HepG2 (cell line): ENCODE data around the gene MTCL1. TPM values are rescaled to one million over a fixed set of nuclear protein-coding genes. Genes with fewer than 3 reads are reported as not detected.
"Not testable (repeated sequence)": the region's sequence is repeated elsewhere in the genome, so short reads cannot be mapped to it uniquely, and the experiment has no call there.

Experiments used
- ATAC-seq: fragments of 200-7000 bp; cut with Tn5 transposase; 3 replicates; pipeline ENCODE4 v1.9.1; 2020; ENCODE audit warnings: mild to moderate bottlenecking, moderate library complexity
- BruUV-seq: library from RNA; stranded (reverse); fragments of 400-500 nt; replicated peaks from 2 replicates; lab custom pipeline; 2021; lab: Mats Ljungman, UMichigan
- CTCF ChIA-PET: fragments of 300-600 bp; formaldehyde crosslinking; extraction: SDS; loops from one replicate; lab custom pipeline; 2021; ENCODE audit warnings: low total read pairs, inconsistent platforms, low intra/inter-chr PET ratio; lab: Yijun Ruan, JAX
- POLR2A ChIA-PET: fragments of 350-600 bp; sonication (Branson Sonifier 250); formaldehyde crosslinking; loops from one replicate; lab custom pipeline; 2020; ENCODE audit warnings: antibody characterized with exemption, inconsistent platforms; lab: Yijun Ruan, JAX
- DNase-seq: peaks from one replicate; pipeline ENCODE4 v3.0.0-alpha.2; 2015; ENCODE audit warnings: low spot score
- FAIRE-seq: peaks from 3 replicates; lab custom pipeline; 2011; peaks lifted over from hg19 to GRCh38; lab: Jason Lieb, UNC
- H2AFZ ChIP-seq: one replicate; pipeline ENCODE4 v1.6.1; 2011; ENCODE audit warnings: low read length, inconsistent platforms
- H3K27ac ChIP-seq: fragments of 300-600 bp; 3 replicates; pipeline ENCODE4 v1.8.0; 2011; ENCODE audit warnings: mixed run types, mild to moderate bottlenecking, mixed read lengths, low read length, inconsistent platforms; ENCODE audit not compliant: insufficient read depth; ENCODE audit errors: extremely low read length
- H3K27me3 ChIP-seq, 2 experiments: fragments of 200-600 bp in 1 of 2; 2 replicates in 1 of 2; 3 replicates in 1 of 2; pipeline versions ENCODE4 v1.6.0 to v1.8.0; 2011; ENCODE audit warnings: low read length in 2 of 2, mild to moderate bottlenecking in 2 of 2, moderate library complexity in 2 of 2, inconsistent platforms in 1 of 2; ENCODE audit not compliant: insufficient read depth in 2 of 2, control insufficient read depth in 1 of 2
- H3K36me3 ChIP-seq, 2 experiments: fragments of 200-600 bp in 1 of 2; replicated peaks in 1 of 2; 2 replicates in 1 of 2; 3 replicates in 1 of 2; pipeline versions ENCODE4 v1.5.1 to v1.8.0; 2011; ENCODE audit warnings: low read length in 2 of 2, inconsistent platforms in 1 of 2; ENCODE audit not compliant: insufficient read depth in 2 of 2, control insufficient read depth in 1 of 2
- H3K4me1 ChIP-seq: 2 replicates; pipeline ENCODE4 v1.5.1; 2012; ENCODE audit warnings: low read length, inconsistent platforms; ENCODE audit not compliant: insufficient read depth
- H3K4me2 ChIP-seq: 2 replicates; pipeline ENCODE4 v1.6.0; 2011; ENCODE audit warnings: low read depth, low read length, inconsistent platforms
- H3K4me3 ChIP-seq, 3 experiments: fragments of 200-600 bp in 1 of 3; sonication (generic), shearing (Covaris generic) in 1 of 3; replicated peaks in 1 of 3; 2 replicates each; pipeline ENCODE4 v1.5.1; 2011 to 2016; ENCODE audit warnings: low read length in 3 of 3, inconsistent platforms in 2 of 3, low read depth in 2 of 3, mild to moderate bottlenecking in 2 of 3, control low read depth in 1 of 3, mixed read lengths in 1 of 3; ENCODE audit not compliant: insufficient read depth in 1 of 3
- H3K79me2 ChIP-seq: one replicate; pipeline ENCODE4 v1.6.1; 2011; ENCODE audit warnings: low read length, inconsistent platforms; ENCODE audit not compliant: insufficient read depth
- H3K9ac ChIP-seq: 2 replicates; pipeline ENCODE4 v1.6.0; 2011; ENCODE audit warnings: mild to moderate bottlenecking, low read depth, low read length, inconsistent platforms; ENCODE audit not compliant: insufficient read depth
- H3K9me3 ChIP-seq: 2 replicates; pipeline ENCODE4 v1.5.1; 2012; ENCODE audit warnings: mild to moderate bottlenecking, low read length
- H4K20me1 ChIP-seq: 2 replicates; pipeline ENCODE4 v1.6.0; 2011; ENCODE audit warnings: inconsistent platforms, mild to moderate bottlenecking, low read length, moderate library complexity; ENCODE audit not compliant: insufficient read depth
- ARNTL ChIP-seq: sonication (generic); formaldehyde crosslinking; IDR thresholded peaks from 2 replicates; pipeline ENCODE4 v1.4.0; 2020; ENCODE audit warnings: mild to moderate bottlenecking, missing genetic modification reagents
- HOXA5 ChIP-seq: sonication (generic); formaldehyde crosslinking; IDR thresholded peaks from 2 replicates; pipeline ENCODE4 v1.4.0; 2020; ENCODE audit warnings: missing genetic modification reagents
- KLF13 ChIP-seq: sonication (generic); formaldehyde crosslinking; IDR thresholded peaks from 2 replicates; pipeline ENCODE4 v1.4.0; 2020; ENCODE audit warnings: mild to moderate bottlenecking, missing genetic modification reagents
- SRSF1 ChIP-seq: fragments of 200-400 bp; formaldehyde crosslinking; optimal IDR thresholded peaks from 2 replicates; pipeline ENCODE3; 2017; ENCODE audit warnings: mild to moderate bottlenecking, low read depth, low read length, moderate library complexity
- ZNF260 ChIP-seq: sonication (generic); formaldehyde crosslinking; IDR thresholded peaks from 2 replicates; pipeline ENCODE4 v1.4.0; 2020; ENCODE audit warnings: missing genetic modification reagents, low read depth, mild to moderate bottlenecking, borderline replicate concordance
- ZNF282 ChIP-seq: fragments of 450-650 bp; IDR thresholded peaks from 2 replicates; pipeline ENCODE4 v1.6.1; 2018; ENCODE audit not compliant: partially characterized antibody
- ZNF562 ChIP-seq: sonication (generic); formaldehyde crosslinking; IDR thresholded peaks from 2 replicates; pipeline ENCODE4 v1.8.0; 2022; ENCODE audit warnings: missing genetic modification reagents, borderline replicate concordance
- ZNF607 ChIP-seq: sonication (generic); formaldehyde crosslinking; IDR thresholded peaks from 2 replicates; pipeline ENCODE4 v1.5.1; 2020; ENCODE audit warnings: missing genetic modification reagents, mild to moderate bottlenecking, borderline replicate concordance
- ZNF614 ChIP-seq: IDR thresholded peaks from 2 replicates; pipeline ENCODE4 v1.6.1; 2018; ENCODE audit warnings: missing biosample characterization, missing genetic modification reagents, inconsistent platforms, borderline replicate concordance
- ZNF7 ChIP-seq: IDR thresholded peaks from 2 replicates; pipeline ENCODE4 v1.6.1; 2016; ENCODE audit warnings: missing biosample characterization, missing genetic modification reagents
- WGBS: methylation state at CpG from one replicate; pipeline ENCODE4 v1.1.6; 2017; ENCODE audit warnings: low lambda C conversion rate; 5-methylcytosine and 5-hydroxymethylcytosine counted together
- in situ Hi-C: cut with HindIII; loops from 2 replicates; pipeline ENCODE4 v1.10.0; 2017; ENCODE audit warnings: low pct_unique_long_range_greater_than_20kb; ENCODE audit not compliant: extremely low pct_ligation_motif_present
- intact Hi-C: fragments of 100-400 bp; cut with micrococcal nuclease; formaldehyde crosslinking; loops from one replicate; pipeline ENCODE4 v1.10.0; 2022; ENCODE audit not compliant: unreplicated experiment
- polyA plus RNA-seq, 8 experiments: library from polyadenylated mRNA; depleted of rRNA in 3 of 8; stranded (reverse) in 7 of 8; unstranded in 1 of 8; fragments of >200 nt; fragmentation: Illumina TruSeq in 4 of 8; extraction: Trizol in 4 of 8; gene quantifications; 2 replicates each; pipeline versions ENCODE4 v1.2.1 to v1.2.3, GENCODE V29; 2011 to 2016; ENCODE audit warnings: low read depth in 4 of 8, missing spikeins in 1 of 8, mixed read lengths in 1 of 8; ENCODE audit not compliant: insufficient read depth in 1 of 8
- total RNA-seq, 5 experiments: library from RNA; depleted of rRNA; stranded (reverse); fragments of >200 nt; fragmentation: Illumina TruSeq; extraction: Trizol; gene quantifications; 2 replicates each; pipeline ENCODE4 v1.2.3, GENCODE V29; 2016; ENCODE audit warnings: low read depth in 1 of 5
- TF ChIP-seq, protein P1 (sequence below): IDR thresholded peaks from 2 replicates; pipeline ENCODE4 v1.6.1; 2016; ENCODE audit warnings: missing genetic modification reagents, missing compliant biosample characterization
- TF ChIP-seq, protein P2 (sequence below): sonication (generic); formaldehyde crosslinking; conservative IDR thresholded peaks from 2 replicates; pipeline ENCODE4 v1.4.0; 2020; ENCODE audit warnings: missing genetic modification reagents
- TF ChIP-seq, protein P3 (sequence below): sonication (generic); formaldehyde crosslinking; IDR thresholded peaks from 2 replicates; pipeline ENCODE4 v1.5.0; 2020; ENCODE audit warnings: missing genetic modification reagents
- TF ChIP-seq, protein P4 (sequence below): sonication (generic); formaldehyde crosslinking; IDR thresholded peaks from 2 replicates; pipeline ENCODE4 v1.9.0; 2022; ENCODE audit warnings: low read depth, missing genetic modification reagents

MTCL1 gene
- total and polyA plus RNA-seq, 2 of the 13 experiments (the other 11 are each of a cell fraction or from before 2014, with no cell fraction given), result 3.1 to 3.2 TPM

DNA sequence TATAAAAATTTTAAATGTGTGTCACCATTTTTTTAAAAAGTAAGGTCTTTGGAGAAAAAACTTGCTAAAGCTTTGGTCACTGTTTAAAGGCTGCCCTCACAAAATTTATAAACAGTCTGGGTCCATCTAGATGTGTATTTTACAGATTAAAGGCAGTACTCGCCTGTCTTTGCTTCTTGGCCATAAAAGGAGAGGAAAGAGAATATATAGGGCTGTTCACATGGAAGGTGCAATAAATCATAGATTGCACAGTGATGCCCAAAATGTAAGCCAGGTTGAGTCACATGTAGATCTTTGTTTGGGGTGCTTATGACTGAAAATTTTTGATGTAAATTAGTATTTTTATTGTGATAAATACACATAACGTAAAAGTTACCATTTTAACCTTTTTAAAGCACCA, 55.6 kb downstream of the MTCL1 start (continued):
- TF ChIP-seq, protein P1, sequence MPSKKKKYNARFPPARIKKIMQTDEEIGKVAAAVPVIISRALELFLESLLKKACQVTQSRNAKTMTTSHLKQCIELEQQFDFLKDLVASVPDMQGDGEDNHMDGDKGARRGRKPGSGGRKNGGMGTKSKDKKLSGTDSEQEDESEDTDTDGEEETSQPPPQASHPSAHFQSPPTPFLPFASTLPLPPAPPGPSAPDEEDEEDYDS (CRISPR knock-in tag), result no peak
- TF ChIP-seq SRSF1, result no peak
- TF ChIP-seq, protein P2, sequence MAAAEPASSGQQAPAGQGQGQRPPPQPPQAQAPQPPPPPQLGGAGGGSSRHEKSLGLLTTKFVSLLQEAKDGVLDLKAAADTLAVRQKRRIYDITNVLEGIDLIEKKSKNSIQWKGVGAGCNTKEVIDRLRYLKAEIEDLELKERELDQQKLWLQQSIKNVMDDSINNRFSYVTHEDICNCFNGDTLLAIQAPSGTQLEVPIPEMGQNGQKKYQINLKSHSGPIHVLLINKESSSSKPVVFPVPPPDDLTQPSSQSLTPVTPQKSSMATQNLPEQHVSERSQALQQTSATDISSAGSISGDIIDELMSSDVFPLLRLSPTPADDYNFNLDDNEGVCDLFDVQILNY (CRISPR knock-in tag), result no peak
- no peak for TF ChIP-seq ZNF562 (CRISPR knock-in tag)
- no peak for TF ChIP-seq ZNF7
- TF ChIP-seq ZNF607, result no peak

DNA sequence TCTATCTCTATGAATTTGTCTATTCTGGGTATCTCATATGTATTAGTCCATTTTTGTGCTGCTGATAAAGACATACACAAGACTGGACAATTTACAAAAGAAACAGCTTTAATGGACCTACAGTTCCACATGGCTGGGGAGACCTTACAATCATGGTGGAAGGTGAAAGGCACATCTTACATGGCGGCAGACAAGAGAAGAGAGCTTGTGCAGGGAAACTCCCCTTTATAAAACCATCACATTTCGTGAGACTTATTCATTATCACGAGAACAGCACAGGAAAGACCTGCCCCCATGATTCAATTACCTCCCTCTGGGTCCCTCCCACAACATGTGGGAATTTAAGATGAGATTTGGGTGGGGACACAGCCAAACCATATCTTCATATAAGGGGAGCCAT, 56.2 kb downstream of the MTCL1 start:
- H3K27me3 ChIP-seq, H3K4me2 ChIP-seq, H3K79me2 ChIP-seq, DNase-seq, H3K9ac ChIP-seq, CTCF ChIA-PET, H3K9me3 ChIP-seq, intact Hi-C loops, POLR2A ChIA-PET, ATAC-seq, H4K20me1 ChIP-seq, H3K4me3 ChIP-seq, BruUV-seq, H2AFZ ChIP-seq, in situ Hi-C loops, H3K36me3 ChIP-seq, H3K4me1 ChIP-seq, FAIRE-seq, H3K27ac ChIP-seq: not testable (repeated sequence)
- 78% methylated on average over 3 of the region's 3 CpGs for WGBS

DNA sequence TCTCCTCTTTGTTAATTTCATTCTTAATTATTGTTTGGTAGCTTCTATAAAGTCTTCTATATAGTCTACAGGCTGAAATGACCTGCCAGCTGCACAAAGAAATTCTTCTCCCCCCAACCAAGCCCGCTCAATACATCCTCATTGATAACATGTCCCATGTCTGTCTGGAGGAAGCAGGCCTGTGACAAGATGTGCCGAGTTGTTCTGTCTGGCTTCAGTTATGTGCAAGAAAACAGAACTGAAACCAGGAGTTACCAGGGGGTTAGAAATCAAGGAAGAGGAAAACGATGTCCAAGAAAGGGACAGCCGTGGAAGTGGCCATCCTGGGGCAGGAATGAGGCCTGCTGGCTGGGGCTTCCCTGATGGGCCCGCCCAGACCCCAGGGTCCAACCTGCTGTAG, 57.6 kb downstream of the MTCL1 start:
- no peaks in the 10 kb centered on the region for H3K27me3 ChIP-seq
- H3K4me2 ChIP-seq, result no peak overlapping the region
- no peak for DNase-seq
- ATAC-seq, result no peak
- no peak for FAIRE-seq
- H2AFZ ChIP-seq, result no peak overlapping the region
- WGBS, result 83% methylated on average over 5 of the region's 5 CpGs
- H3K27ac ChIP-seq, result no peak overlapping the region
- BruUV-seq, result no TSS peak
- no peak overlapping the region for H3K9ac ChIP-seq
- no peaks in the 10 kb centered on the region for H4K20me1 ChIP-seq
- in situ Hi-C loops, result no loop called here
- no peaks in the 10 kb centered on the region for H3K9me3 ChIP-seq
- H3K4me3 ChIP-seq, result no peak overlapping the region
- H3K4me1 ChIP-seq, result no peaks in the 10 kb centered on the region
- CTCF ChIA-PET, result no interaction called here
- H3K79me2 ChIP-seq, result no peaks in the 10 kb centered on the region
- 0 out of 5 replicates have a peak, but pooled peaks cover 0 to 2% of the 10 kb centered on the region in 2 experiments for H3K36me3 ChIP-seq
- intact Hi-C loops, result no loop called here
- POLR2A ChIA-PET, result no interaction called here
- TF ChIP-seq, protein P3, sequence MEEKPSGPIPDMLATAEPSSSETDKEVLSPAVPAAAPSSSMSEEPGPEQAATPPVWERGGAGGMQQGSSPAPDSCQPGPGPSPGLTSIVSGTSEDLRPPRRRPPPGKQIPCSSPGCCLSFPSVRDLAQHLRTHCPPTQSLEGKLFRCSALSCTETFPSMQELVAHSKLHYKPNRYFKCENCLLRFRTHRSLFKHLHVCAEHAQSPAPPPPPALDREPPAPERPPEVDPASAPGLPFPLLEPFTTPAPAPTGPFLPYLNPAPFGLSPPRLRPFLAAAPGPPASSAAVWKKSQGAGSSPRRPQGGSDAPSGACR (CRISPR knock-in tag), result no peak
- TF ChIP-seq ZNF614 (CRISPR knock-in tag) (no peak), ZNF260 (CRISPR knock-in tag) (no peak), HOXA5 (CRISPR knock-in tag) (no peak), KLF13 (no peak), ZNF282 (no peak), ARNTL (no peak)
- TF ChIP-seq, protein P4, sequence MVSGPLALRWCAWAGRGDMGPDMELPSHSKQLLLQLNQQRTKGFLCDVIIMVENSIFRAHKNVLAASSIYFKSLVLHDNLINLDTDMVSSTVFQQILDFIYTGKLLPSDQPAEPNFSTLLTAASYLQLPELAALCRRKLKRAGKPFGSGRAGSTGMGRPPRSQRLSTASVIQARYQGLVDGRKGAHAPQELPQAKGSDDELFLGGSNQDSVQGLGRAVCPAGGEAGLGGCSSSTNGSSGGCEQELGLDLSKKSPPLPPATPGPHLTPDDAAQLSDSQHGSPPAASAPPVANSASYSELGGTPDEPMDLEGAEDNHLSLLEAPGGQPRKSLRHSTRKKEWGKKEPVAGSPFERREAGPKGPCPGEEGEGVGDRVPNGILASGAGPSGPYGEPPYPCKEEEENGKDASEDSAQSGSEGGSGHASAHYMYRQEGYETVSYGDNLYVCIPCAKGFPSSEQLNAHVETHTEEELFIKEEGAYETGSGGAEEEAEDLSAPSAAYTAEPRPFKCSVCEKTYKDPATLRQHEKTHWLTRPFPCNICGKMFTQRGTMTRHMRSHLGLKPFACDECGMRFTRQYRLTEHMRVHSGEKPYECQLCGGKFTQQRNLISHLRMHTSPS (CRISPR knock-in tag), result no peak
